Measurements from ENCODE around the gene EXOSC9. TPM values are rescaled to one million over a fixed set of nuclear protein-coding genes. Genes with fewer than 3 reads are reported as not detected.

The EXOSC9 gene
- polyA plus RNA-seq, 1 of the 3 experiments (the other 2 are of a cell fraction), result 38.8 TPM

GRCh38 chr4:121771869-121772268 is 29.3 kb upstream of the EXOSC9 start (continued):
- no peak for TF ChIP-seq USF2 (IDR thresholded peaks at IDR 0.05; ENCODE audit: borderline replicate concordance, low read depth, low read length)
- TF ChIP-seq FOXJ3 (CRISPR knock-in tag; IDR thresholded peaks at IDR 0.05), result no peak
- no peak for TF ChIP-seq RAD21 (IDR thresholded peaks at IDR 0.05; ENCODE audit: low read length)
- no peak for TF ChIP-seq MXI1 (IDR thresholded peaks at IDR 0.05; ENCODE audit: low read depth, low read length)

GRCh38 chr4:121773883-121774282 is 27.2 kb upstream of the EXOSC9 start:
- Histone ChIP-seq H3K9ac (no peak overlapping the region), H3F3A (replicated peaks; ENCODE audit: insufficient read depth) (peaks cover 5% of the 10 kb centered on the region), H3K4me2 (no peak overlapping the region), H3K4me1 (ENCODE audit: control insufficient read depth in 1 of 2, insufficient read depth in 2 of 2, low read depth in 1 of 2, low read length in 1 of 2) (peaks cover 0 to 11% of the 10 kb centered on the region in 2 experiments; a peak in 3 of 4 replicates), H3K9me3 (no peaks in the 10 kb centered on the region), H3K27me3 (ENCODE audit: insufficient read depth) (no peaks in the 10 kb centered on the region), H3K79me2 (ENCODE audit: insufficient read depth) (no peaks in the 10 kb centered on the region), H2AFZ (ENCODE audit: low read depth) (no peak overlapping the region), H4K20me1 (ENCODE audit: insufficient read depth) (no peaks in the 10 kb centered on the region), H3K4me3 (ENCODE audit: low read depth in 2 of 2, low read length in 1 of 2) (no peak overlapping the region), H3K9me2 (no peaks in the 10 kb centered on the region), H3K27ac (ENCODE audit: low read depth in 2 of 2, low read length in 1 of 2) (no peak overlapping the region), H3K36me3 (replicated peaks in 1 of 2; ENCODE audit: control insufficient read depth in 1 of 2, insufficient read depth in 2 of 2, low read length in 1 of 2) (no peaks in the 10 kb centered on the region)
- no peak for DNase-seq
- 55% methylated on average over 1 of the region's 1 CpG for WGBS (ENCODE audit: low lambda C conversion rate)
- POLR2A ChIA-PET, result no interaction called here
- CTCF ChIA-PET, result interaction anchor here (0.8 kb wide), 1 partner anchor 19 kb away, joined by 3 read pairs; no protein-coding TSS in a partner anchor
- TF ChIP-seq EP300 (IDR thresholded peaks at IDR 0.05; ENCODE audit: borderline replicate concordance in 1 of 2, low read depth in 1 of 2, low read length in 1 of 2), result no peak
- TF ChIP-seq RCOR1 (IDR thresholded peaks at IDR 0.05; ENCODE audit: low read length), result no peak
- TF ChIP-seq MEF2A (IDR thresholded peaks at IDR 0.05; ENCODE audit: borderline replicate concordance, low read depth), result no peak
- no peak for TF ChIP-seq FOXM1 (IDR thresholded peaks at IDR 0.05; ENCODE audit: low read depth)

GRCh38 chr4:121776610-121777401 is 24.3 kb upstream of the EXOSC9 start:
- no peak overlapping the region for H3K4me2 ChIP-seq
- 62% methylated on average over 6 of the region's 6 CpGs for WGBS (ENCODE audit: low lambda C conversion rate)
- H3K4me3 ChIP-seq (ENCODE audit: low read depth in 2 of 2, low read length in 1 of 2), result no peak overlapping the region
- no peaks in the 10 kb centered on the region for H4K20me1 ChIP-seq (ENCODE audit: insufficient read depth)
- H2AFZ ChIP-seq (ENCODE audit: low read depth), result 0 out of 2 replicates have a peak overlapping the region, but pooled peaks have one; percentile 12
- ChIA-PET POLR2A (no interaction called here), CTCF (interaction anchor here (1.1 to 1.2 kb wide), 2 partner anchors 9 to 40 kb away, joined by 3 to 5 read pairs; no protein-coding TSS in a partner anchor)
- peaks cover 9% of the 10 kb centered on the region for H3F3A ChIP-seq (replicated peaks; ENCODE audit: insufficient read depth)
- no peak overlapping the region for H3K9ac ChIP-seq
- H3K36me3 ChIP-seq (replicated peaks in 1 of 2; ENCODE audit: control insufficient read depth in 1 of 2, insufficient read depth in 2 of 2, low read length in 1 of 2), result no peaks in the 10 kb centered on the region
- no peak for TF ChIP-seq GATA2 (CRISPR knock-in tag; IDR thresholded peaks at IDR 0.05)
- no peak for TF ChIP-seq USF1 (IDR thresholded peaks at IDR 0.05; ENCODE audit: borderline replicate concordance, low read depth)
- TF ChIP-seq ELF1 (IDR thresholded peaks at IDR 0.05), result no peak
- TF ChIP-seq FOXJ3 (CRISPR knock-in tag; IDR thresholded peaks at IDR 0.05), result no peak
- no peaks in the 10 kb centered on the region for H3K27me3 ChIP-seq (ENCODE audit: insufficient read depth)
- H3K9me3 ChIP-seq, result no peaks in the 10 kb centered on the region
- peak overlapping the region in 1 of 2 experiments; percentile 75; a peak in 1 of 4 replicates for H3K27ac ChIP-seq (ENCODE audit: low read depth in 2 of 2, low read length in 1 of 2)
- no peaks in the 10 kb centered on the region for H3K9me2 ChIP-seq
- no peak for DNase-seq
- no peaks in the 10 kb centered on the region for H3K79me2 ChIP-seq (ENCODE audit: insufficient read depth)
- peaks cover 0 to 18% of the 10 kb centered on the region in 2 experiments; a peak in 2 of 4 replicates for H3K4me1 ChIP-seq (ENCODE audit: control insufficient read depth in 1 of 2, insufficient read depth in 2 of 2, low read depth in 1 of 2, low read length in 1 of 2)
